Superior temporal gyrus (tissue), 1 donor: ENCODE measurements around the gene SETSIP.
"Not testable (repeated sequence)": the region's sequence is repeated elsewhere in the genome, so short reads cannot be mapped to it uniquely, and the experiment has no call there.

Source experiments
- DNase-seq: peaks from one replicate; pipeline ENCODE4 v3.0.0-alpha.2; 2016; ENCODE audit errors: extremely low spot score

Gene SETSIP

GRCh38 chr1:92051948-92052347 lies 23.3 kb downstream of the SETSIP start:
- DNase-seq: no peak

- no peak for DNase-seq
Observed at GRCh38 chr1:92045766-92046495, 29.3 kb downstream of the SETSIP start.

- DNase-seq: no peak
Observed at GRCh38 chr1:92043621-92044020, 31.6 kb downstream of the SETSIP start.

GRCh38 chr1:92040971-92041370 lies 34.2 kb downstream of the SETSIP start:
- DNase-seq: no peak

GRCh38 chr1:92038695-92039346 lies 36.4 kb downstream of the SETSIP start:
- DNase-seq: no peak

- DNase-seq: peak; percentile 44
Observed at GRCh38 chr1:92037400-92037799, 37.8 kb downstream of the SETSIP start.

- DNase-seq: peak; percentile 69
Observed at GRCh38 chr1:92031281-92032110, 43.7 kb downstream of the SETSIP start.

GRCh38 chr1:92030656-92031107 lies 44.5 kb downstream of the SETSIP start:
- DNase-seq: peak; percentile 53

- peak; percentile 35 for DNase-seq
Observed at GRCh38 chr1:92029241-92029922, 45.8 kb downstream of the SETSIP start.

- DNase-seq: no peak
Observed at GRCh38 chr1:92026806-92027205, 48.4 kb downstream of the SETSIP start.

- DNase-seq: not testable (repeated sequence)
Observed at GRCh38 chr1:92026042-92026441, 49.2 kb downstream of the SETSIP start.
